Suppressor macrophage treated with lipopolysaccharide for 1 hour (primary cell): ENCODE measurements around the gene MYO5B.
A peak's percentile ranks its signal among the peaks of the same experiment; 100 is the strongest.
"Not testable (repeated sequence)": the region's sequence is repeated elsewhere in the genome, so short reads cannot be mapped to it uniquely, and the experiment has no call there.

Experiments used
- DNase-seq, 3 donors: peaks; one replicate each; pipeline ENCODE4 v3.0.0-alpha.2; 2020 to 2022

MYO5B gene

DNA sequence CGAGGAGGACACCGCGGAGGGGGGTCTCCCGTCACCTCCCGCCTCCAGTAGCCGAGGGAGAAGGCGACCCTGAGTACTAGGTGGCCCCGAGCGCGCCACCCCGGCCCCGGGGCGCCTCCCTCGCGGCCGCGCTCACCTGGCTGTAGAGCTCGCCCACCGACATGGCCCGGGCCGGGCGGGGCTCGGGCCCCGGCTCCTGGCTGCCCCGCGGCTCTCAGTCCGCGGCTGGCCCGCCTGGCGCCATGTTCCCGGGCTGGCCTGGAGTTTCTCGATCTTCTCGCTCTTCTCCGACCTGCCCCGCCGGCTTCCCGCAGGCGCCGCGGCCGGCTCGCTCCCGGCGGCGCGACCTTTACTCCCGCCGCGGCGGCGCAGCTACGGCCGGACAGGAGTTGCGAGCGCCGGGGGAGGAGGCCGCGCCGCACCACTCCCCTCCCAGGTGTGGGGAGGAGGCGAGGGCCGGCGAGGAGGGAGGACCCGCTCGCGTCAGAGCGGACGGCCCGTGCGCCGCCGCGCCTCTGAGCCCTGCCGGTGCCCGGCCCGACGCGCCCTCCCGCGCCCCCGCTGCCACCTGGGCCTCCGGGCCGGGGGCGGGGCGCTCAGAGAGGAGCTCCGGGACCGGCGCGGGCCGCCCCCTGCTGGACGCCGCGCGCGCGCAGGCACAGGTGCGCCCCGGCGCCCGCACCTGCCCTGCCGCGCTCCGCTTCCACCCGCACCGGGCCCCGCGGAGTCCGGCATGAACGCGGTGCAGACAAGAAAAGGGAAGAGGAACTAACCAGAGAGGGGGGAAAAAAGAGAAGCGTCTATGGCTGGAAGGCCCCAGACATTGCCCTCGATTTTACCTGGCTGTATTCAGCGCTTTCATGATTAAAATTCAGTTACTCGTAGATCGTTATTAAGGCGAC lies at the start of gene MYO5B:
Gene MYO5B (minus strand): TSS at position 517 of the 902 bp plus-strand sequence. CDS start 354 bp downstream, at position 163.
- DNase-seq, result peak in 2 of 3 donors; percentile 3 to 29

DNA sequence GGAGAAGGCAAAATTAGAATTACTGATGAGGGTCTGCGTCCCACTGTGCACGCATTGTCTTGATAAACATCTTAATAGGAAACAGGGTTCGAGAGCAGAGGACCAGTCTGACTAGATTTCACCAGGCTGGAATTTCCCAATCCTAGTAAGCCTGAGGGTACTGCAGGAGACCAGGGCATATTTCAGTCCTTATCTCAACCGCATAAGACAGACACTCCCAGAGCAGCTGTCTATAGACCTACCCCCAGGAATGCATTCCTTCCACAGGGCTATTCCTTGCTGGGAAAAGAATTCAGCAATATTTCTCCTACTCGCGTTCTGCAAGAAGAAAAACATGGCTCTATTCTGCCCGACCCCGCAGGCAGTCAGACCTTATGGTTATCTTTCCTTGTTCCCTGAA lies 46.8 kb upstream of the MYO5B start:
- DNase-seq, result not testable (repeated sequence)

- DNase-seq, result no peak
These were observed 45.2 kb upstream of the MYO5B start for GRCh38 chr18:50240080-50240563.

GRCh38 chr18:50232419-50232818 lies 37.5 kb upstream of the MYO5B start:
- DNase-seq, result no peak

- no peak for DNase-seq
These were observed 36.7 kb upstream of the MYO5B start for GRCh38 chr18:50231621-50232020.

DNA sequence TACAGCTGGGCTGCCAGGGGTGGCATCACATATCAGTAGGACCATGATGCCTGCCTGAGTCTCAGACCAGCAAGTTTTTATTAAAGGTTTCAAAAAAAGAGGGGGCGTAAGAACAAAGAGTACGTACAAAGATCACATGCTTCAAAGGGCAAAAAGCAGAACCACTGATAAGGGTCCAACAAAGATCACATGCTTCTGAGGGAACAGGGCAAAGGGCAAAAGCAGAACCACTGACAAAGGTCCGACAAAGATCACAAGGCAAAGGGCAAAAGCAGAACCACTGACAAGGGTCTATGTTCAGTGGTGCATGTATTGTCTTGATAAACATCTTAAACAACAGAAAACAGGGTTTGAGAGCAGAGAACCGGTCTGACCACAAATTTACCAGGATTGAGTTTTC lies 25.3 kb upstream of the MYO5B start:
- DNase-seq, result not testable (repeated sequence)

DNA sequence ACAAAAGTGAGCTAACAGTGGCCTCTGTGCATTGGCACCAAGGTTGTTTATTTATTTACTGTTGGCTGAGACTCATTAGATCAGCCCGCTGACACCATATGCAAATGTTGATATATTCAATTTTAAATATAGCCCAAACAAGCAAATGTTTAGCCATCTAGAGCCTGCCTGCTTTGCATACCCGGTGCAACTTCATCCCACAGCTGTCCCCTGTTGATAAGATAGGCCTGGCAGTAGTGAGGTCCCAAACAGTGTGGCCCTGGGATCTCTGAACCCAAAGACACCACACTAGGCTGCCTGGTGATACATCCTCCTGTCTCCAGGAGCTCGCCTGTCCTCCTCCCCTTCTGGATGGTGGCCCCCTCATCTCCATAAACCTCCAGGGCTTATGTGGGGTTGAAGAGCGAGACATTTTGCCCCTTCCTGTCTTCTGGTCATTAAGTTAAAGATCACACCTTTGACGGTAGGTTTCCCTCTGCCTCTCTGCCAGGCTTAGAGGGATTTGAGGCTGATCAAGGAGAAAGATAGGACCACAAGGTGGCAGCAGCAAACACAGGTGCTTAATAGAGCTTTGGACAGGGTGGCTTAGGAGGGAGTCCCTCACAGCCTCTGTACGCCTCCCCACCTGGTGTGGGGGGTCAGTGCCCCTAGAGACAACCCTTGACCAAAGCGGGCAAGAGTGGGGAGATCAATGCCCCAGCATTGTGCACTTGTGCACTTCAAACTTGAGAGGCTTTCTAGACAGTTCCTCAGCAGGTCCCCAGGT lies 23.7 kb upstream of the MYO5B start:
- DNase-seq, result peak; percentile 39 to 52 (median 39)

DNA sequence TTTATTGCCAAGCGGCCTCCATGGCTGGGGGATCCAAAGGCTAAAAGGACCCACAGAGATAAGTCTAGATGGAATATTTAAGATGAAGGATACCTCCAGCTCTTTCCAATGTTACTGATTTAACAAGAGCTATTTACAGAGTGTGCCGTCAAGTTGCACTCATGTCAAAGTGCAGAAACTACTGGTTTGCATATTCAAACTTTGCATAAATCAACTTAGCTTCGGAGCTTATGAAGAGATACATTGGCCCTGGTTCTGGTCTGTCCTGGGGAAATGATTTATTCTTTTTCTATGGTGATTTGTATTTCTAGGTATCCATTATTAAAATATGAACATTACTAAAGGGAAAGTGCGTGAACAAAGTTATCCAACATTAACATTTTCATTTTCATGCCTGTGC lies 14.4 kb upstream of the MYO5B start:
- no peak for DNase-seq

GRCh38 chr18:50207722-50208121 lies 12.8 kb upstream of the MYO5B start:
- no peak for DNase-seq

DNA sequence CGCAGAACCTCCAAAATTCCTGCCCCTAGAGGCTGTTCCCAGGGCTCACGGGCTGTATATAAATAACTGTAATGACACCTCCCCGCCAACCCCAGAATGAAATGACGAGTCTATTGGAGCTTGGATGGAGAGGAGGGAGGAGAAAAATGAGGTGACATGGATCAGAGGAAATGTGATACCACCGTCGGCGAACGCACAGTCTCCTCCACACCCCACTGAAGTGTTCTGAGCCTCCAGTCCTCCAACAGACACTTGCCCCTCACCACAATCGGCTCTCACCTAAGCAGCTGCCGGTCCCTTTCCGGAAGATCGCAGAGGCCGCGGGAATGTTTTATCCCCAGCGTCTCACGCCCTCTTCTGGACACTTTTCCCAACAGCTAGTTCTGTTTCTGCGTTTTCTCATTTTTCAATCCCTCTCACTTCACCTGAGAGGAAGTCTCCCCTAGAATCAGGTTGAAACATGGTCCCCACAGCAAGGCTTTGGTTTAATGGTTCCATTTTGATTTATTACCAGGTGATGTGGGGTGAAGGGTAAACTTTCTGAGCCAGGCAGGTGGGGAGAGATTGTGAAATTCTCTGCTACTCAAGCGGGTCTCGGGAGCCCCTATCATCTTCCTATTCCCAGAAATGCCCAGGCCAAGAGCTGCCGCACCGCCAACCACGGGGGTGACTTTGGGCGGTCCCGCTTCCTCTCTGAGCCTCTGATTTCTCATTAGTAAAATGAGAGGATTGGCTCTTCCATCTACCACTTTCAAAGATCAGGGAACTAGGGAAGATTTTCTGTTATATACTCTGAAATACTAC lies 9.1 kb upstream of the MYO5B start:
- peak in 2 of 3 donors; percentile 24 to 55 for DNase-seq

GRCh38 chr18:50201476-50202018 lies 6.6 kb upstream of the MYO5B start:
- no peak for DNase-seq

- DNase-seq, result no peak
These were observed 5.0 kb upstream of the MYO5B start for GRCh38 chr18:50199921-50200320.

GRCh38 chr18:50199346-50199855 lies 4.5 kb upstream of the MYO5B start:
- DNase-seq, result no peak

- DNase-seq, result no peak
These were observed 1.3 kb upstream of the MYO5B start for GRCh38 chr18:50196261-50196660.

- peak in 1 of 3 donors; percentile 3 for DNase-seq
These were observed 742 bp upstream of the MYO5B start for GRCh38 chr18:50195689-50196088.

DNA sequence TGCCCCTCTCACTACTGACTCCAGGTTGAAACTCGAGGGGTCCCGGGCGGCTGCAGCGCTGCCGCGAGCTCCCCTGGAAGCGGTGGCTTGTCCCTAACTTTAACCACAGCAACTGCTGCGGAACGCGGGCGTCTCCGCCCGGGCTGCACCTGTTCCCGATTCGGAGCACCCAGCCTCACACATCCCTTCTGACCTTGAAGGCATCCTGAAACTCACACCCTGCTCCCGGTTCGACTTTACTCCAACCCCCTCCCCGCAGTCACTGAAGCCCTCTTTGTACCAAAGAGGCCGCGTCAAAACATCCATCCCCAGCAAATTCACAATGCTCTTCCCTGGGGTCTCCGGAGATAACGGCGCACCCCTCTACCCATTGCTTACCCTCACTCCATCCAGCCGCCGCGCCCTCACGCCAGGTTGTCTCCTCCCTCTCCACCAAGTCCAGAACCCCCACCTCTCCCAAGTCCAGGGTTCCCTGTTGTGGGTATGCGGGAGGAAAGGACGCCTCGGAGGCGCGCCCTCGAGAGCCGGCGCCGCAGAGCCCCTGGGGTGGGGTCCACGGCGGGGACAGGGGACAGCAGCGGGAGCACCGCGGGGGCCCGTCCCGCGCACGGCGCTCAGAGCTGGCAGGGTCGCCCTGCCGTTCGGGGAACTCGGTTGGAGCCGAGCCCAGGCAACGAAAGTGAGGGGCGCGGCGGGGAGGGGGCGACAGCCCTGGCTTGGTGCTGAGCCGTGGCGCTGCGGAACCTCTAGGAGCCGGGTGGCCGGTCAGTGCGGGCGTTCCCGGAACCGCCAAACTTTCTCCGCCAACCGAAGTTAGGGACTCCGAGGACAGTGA lies 934 bp downstream of the MYO5B start:
- DNase-seq, result peak in 1 of 3 donors; percentile 1

DNA sequence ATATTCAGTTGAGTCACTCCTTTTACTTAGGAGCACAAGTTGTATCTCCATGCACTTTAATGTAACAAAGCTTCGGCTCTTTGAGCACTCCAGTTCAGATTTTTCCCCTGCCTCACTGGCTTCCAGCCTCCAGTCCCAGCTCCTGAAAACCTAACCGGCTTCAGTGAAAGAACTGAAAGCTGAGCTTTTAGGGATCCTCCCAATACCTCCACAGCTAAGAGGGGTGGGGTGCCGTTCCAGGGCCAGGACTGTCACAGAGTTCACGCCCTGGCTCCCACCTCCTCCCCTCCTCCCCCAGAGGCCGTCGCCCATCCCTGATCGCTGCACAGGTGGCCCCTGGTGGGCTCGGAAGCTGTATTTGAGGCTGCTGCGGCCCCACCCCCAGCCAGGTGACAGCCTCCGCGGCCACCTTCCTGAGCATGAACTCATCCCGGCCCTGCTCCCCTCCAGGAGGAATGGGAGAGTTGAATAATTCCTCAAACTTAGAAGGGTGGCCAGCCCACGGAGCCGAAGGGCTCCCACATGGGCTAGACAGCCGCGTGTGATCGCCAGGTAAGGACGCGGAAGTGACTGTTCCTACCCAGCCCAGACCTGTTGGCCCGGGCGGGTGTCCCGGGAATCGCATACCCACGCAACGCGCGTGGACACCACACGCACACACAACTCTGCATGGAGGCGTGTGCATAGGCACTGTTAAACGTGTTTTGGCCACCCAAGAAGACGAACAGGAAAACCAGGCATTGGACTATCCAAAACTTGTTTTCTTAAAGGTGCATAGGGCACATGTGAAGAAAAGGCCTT lies 1.8 kb downstream of the MYO5B start:
- no peak for DNase-seq

DNA sequence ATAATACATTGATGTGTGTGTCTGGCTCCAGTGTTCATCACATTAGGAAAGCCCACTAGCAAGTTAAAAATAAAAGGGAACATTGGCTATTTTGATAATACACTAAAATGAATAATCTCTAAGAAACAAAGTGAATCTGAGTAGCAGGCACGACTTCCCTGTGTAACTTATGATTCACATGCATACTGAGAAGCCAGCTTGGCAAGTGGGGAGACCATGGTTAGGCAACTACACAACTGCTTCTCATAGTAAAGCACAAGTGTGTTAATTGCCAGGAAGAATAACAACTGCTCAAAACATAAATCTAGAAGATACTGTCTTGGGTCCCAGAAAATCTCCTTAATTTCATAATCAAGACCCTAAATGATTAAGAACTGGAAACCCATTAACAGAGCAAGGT lies 4.0 kb downstream of the MYO5B start:
- no peak for DNase-seq

GRCh38 chr18:50190236-50190635 lies 4.7 kb downstream of the MYO5B start:
- no peak for DNase-seq

GRCh38 chr18:50189160-50189559 lies 5.8 kb downstream of the MYO5B start:
- DNase-seq, result peak in 1 of 3 donors; percentile 0
